Peyer's patch (tissue), 4 donors: Measurements from ENCODE around the gene PYGB.

Experiments
- POLR2A ChIP-seq, 2 donors: fragments of 450-650 bp; IDR thresholded peaks; one replicate each; pipeline ENCODE4 v1.5.1; 2017; ENCODE audit warnings: antibody characterized with exemption in 2 of 2, mild to moderate bottlenecking in 2 of 2, moderate library complexity in 2 of 2
- TF ChIP-seq, protein P1 (sequence below), 6 experiments: fragments of 450-650 bp in 4 of 6; fragments of 200-600 bp in 2 of 6; sonication (generic) in 1 of 6; IDR thresholded peaks; one replicate each; pipeline ENCODE4 v1.5.1; 2017 to 2019; ENCODE audit warnings: antibody characterized with exemption in 6 of 6, mild to moderate bottlenecking in 3 of 6, moderate library complexity in 1 of 6

DNA sequence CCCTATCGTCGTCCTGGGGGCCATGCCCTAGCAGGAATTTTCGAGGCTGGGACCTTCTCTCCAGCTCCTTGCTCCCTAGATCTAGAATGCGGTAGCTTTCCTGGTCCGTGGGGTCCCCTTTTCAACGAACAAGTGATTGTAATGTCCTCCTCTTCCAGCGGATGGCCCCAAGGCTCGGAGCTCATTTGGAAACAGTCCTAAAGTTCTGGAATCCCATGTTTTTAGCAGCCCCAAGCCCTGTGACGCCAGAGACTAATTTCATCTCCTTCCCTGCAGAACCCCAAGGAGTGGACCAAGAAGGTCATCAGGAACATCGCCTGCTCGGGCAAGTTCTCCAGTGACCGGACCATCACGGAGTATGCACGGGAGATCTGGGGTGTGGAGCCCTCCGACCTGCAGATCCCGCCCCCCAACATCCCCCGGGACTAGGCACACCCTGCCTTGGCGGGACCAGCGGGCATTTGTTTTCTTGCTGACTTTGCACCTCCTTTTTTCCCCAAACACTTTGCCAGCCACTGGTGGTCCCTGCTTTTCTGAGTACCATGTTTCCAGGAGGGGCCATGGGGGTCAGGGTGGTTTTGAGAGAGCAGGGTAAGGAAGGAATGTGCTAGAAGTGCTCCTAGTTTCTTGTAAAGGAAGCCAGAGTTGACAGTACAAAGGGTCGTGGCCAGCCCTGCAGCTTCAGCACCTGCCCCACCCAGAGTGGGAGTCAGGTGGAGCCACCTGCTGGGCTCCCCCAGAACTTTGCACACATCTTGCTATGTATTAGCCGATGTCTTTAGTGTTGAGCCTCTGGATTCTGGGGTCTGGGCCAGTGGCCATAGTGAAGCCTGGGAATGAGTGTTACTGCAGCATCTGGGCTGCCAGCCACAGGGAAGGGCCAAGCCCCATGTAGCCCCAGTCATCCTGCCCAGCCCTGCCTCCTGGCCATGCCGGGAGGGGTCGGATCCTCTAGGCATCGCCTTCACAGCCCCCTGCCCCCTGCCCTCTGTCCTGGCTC, 48.5 kb downstream of the PYGB start:
- TF ChIP-seq POLR2A (IDR thresholded peaks at IDR 0.05), result no peak
- TF ChIP-seq, protein P1, sequence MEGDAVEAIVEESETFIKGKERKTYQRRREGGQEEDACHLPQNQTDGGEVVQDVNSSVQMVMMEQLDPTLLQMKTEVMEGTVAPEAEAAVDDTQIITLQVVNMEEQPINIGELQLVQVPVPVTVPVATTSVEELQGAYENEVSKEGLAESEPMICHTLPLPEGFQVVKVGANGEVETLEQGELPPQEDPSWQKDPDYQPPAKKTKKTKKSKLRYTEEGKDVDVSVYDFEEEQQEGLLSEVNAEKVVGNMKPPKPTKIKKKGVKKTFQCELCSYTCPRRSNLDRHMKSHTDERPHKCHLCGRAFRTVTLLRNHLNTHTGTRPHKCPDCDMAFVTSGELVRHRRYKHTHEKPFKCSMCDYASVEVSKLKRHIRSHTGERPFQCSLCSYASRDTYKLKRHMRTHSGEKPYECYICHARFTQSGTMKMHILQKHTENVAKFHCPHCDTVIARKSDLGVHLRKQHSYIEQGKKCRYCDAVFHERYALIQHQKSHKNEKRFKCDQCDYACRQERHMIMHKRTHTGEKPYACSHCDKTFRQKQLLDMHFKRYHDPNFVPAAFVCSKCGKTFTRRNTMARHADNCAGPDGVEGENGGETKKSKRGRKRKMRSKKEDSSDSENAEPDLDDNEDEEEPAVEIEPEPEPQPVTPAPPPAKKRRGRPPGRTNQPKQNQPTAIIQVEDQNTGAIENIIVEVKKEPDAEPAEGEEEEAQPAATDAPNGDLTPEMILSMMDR (IDR thresholded peaks at IDR 0.05), result peak in 4 of 6 experiments; percentile 34 to 52 (median 48)
